HG03520 (cell line): ENCODE data around the gene SKOR1.

Experiments
- ATAC-seq: cut with Tn5 transposase; IDR thresholded peaks from one replicate; pipeline ENCODE4 v1.9.1; 2021; ENCODE audit warnings: mild to moderate bottlenecking, moderate library complexity; ENCODE audit not compliant: unreplicated experiment

Gene SKOR1

DNA sequence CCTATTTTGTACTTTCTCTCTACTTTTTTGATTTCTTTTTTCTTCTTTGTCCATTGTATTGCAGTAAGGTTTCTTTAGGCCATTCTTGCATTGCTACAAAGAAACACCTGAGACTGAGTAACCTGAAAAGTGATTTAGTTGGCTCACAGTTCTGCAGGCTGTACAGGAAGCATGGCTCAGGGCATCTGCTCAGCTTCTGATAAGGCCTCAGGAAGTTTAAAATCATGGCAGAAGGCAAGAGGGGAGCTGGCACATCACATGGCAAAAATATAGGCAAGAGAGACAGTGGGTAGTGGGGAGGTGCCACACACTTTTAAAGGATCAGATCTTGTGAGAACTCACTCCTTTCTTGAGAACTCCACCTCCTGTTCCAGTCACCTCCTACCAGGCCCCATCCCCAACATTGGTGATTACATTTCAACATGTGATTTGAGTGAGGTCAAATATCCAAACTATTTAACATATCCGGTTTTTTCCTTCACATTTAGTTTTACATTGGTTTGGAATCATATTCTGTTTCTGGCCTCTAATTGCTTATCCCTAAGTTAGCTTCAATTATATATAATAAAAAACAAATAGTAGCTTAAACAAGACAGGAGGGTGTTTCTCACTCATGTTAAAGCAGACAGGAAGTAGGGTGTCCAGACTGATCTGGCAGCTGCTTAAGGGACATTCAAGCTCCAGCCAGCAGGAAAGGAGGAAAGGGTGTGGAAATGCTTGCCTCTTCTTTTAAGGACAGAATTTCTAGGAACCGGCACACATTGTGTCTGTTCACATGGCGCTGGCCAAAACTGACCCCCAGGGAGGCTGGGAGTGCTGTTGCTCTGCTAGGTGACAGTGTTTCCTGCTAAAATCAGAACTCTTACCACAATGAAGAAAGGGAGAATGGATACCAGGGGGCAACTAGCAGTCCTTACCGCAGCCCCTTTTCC lies 28.8 kb upstream of the SKOR1 start:
- no peak for ATAC-seq

DNA sequence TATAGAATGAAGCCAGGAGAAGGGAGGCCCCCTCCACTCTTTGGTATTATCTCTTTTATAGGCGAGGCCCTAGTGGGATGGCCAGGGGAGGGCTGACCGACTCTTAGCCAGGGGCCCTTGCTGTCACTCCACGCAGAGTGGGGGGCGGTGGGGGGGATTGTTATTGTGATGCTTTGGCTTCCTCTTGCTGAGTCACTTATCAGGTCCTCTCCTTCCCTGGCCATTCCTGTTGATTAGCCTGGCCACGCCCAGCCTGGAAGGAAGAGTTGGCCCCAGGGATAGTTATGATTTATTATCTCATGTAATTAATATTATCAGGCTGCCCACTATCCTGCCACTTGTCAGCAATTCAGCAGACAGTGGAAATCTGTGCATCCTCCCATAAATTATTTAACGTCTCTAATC lies 25.5 kb upstream of the SKOR1 start:
- ATAC-seq, result no peak

GRCh38 chr15:67801142-67801541 lies 24.2 kb upstream of the SKOR1 start:
- no peak for ATAC-seq

DNA sequence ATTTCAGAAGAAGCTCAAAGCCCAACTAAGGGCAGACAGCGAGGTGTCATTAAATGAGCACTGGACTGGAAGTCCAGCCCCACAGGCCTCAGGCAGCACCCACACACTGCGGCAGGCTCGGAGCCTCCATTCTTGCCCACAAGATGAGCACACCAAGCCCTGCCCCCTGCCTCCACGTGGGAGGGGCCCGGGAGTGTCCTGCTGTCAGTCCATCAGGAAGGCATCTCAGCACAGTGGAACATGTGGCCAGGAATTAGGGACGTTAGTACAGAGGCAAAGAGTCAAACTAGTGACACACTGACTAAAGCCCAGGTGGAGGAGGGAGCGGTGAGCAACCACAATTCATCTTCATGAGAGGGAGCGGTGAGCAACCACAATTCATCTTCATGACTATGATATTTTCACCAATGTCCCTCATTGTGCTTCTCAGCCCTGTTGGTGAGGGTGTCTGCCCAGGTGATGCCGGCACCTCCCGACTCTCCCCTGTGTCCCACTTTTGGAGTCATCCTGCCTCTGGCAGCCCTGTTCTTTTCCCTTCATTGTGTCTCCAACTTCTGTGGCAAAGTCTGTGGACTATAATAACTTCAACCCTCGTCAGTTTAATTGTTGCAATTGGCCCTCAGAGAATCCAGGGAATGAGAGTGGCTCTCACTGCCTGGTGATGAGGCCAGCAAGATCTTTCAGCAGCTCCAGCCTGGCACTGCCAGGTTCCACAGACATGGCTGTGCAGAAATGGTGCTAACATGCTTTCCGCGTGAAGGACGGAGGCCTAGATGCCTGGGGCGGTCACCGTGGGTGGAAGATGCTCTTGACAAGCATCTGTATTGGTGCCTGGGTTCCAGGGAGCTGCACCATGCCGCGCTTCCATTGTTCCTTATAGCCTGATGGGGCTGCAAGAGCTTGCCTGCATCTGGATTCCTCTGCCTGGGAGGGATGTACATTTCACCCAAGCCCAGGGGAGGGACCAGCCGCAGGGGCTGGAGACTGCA lies 23.1 kb upstream of the SKOR1 start:
- no peak for ATAC-seq

GRCh38 chr15:67803299-67803698 lies 22.0 kb upstream of the SKOR1 start:
- ATAC-seq, result no peak

GRCh38 chr15:67803996-67804843 lies 21.1 kb upstream of the SKOR1 start:
- ATAC-seq, result no peak

- ATAC-seq, result no peak
Measured at GRCh38 chr15:67805008-67805665, 20.2 kb upstream of the SKOR1 start.

DNA sequence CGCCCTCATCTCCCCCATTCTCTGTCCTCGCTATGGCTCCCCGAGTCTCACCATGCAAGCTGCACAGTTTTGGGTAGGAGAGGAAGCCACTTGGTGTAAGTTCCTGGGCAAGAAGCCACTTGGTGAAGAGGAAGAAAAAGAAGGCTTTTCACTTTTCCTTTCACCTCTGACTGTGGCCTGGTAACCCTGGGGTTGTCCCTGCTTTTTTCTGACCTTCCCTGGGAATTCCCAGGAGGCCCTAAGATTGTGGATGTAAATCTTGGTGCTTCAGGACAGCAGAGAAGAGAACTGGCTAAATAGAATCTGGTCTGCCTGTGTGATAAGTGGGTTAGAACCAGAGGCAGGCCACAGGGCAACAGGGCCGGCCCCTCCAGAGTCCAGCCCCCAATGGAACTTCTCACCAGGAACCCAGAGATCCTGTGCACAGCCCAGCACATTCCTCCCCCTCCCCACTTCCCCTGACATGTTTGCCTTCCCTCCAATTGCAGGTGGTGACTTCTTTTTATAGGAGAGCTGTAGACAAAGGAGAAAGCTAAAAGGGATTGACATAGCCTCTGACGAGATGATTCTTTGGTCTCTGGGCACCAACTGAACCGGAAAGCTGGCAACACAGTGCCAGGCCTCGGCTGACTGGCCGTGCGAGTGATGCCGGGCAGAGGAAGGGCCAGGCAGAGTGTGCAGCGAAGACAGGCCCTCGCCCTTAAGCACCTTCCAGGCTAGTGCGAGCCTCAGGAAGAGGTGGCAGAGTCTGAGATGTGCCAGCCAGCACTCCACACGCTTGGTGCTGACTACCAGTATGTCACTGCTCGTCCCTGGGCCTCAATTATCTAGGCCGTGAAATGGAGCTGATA lies 19.4 kb upstream of the SKOR1 start:
- ATAC-seq, result no peak

- ATAC-seq, result no peak
Measured at GRCh38 chr15:67806536-67806935, 18.8 kb upstream of the SKOR1 start.

GRCh38 chr15:67807141-67807540 lies 18.2 kb upstream of the SKOR1 start:
- ATAC-seq, result no peak

DNA sequence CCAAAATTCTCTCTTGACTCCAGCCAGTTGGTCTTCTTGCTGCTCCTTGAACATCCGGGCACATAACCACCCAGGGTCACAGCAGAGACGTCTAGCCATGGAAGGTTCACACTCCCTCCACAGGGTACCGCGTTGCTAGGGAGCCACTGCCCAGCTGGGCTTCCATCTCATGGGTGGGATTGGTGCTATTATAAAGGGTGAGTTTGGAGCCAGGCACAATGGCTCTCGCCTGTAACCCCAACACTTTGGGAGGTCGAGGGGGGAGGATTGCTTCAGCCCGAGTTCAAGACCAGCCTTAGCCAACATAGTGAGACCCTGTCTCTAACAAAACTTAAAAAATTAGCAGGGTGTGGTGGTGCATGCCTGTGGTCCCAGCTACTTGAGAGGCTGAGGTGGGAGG lies 17.5 kb upstream of the SKOR1 start:
- ATAC-seq, result no peak

GRCh38 chr15:67808821-67809220 lies 16.5 kb upstream of the SKOR1 start:
- no peak for ATAC-seq

GRCh38 chr15:67809441-67809840 lies 15.9 kb upstream of the SKOR1 start:
- no peak for ATAC-seq

DNA sequence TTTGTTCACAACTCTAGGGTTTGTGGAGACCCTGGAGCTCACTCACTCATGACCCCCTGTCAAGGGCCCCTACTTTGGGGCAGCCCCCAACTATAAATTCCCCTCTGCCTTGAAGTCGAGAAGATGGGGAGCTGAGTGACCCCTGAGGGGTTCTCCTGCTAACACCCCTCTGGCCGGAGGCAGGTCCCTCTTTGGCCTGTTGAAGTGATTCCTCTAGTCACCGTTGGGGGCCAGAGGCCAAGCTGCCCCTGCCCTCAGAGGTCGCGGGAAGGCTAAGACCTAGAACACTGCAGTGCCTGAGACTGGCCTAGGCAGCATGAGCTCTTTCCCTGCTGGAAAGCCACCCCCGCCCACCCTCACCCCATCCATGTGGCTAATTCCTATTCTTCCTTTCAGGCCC lies 15.4 kb upstream of the SKOR1 start:
- no peak for ATAC-seq

GRCh38 chr15:67812241-67812644 lies 13.1 kb upstream of the SKOR1 start:
- no peak for ATAC-seq

DNA sequence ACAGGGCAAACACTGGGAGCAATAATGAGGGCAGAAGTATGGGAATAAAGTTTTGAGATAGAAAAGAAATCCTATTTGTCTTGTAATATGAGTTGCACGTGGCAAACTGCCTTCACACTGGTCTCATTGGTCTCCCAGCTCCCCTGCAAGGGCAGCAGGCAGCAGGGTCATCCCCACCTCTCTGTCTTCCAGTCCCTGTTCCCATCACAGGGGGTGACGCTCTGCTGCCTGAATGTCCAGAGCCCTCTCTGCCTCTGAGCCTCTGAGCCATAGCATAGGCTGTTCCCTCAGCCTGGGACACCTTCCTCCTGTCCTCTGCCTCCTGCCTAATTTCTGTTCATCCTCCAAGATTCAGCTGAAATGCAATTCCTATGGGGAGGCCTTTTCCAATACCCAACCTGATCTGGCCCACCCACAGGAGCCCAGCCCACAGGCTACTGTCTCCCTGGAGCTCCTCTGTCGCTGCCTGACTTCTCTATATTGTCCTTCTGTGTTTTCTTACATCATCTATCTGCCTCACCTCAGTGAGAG lies 12.1 kb upstream of the SKOR1 start:
- ATAC-seq, result no peak

- no peak for ATAC-seq
Measured at GRCh38 chr15:67815036-67815592, 10.2 kb upstream of the SKOR1 start.

DNA sequence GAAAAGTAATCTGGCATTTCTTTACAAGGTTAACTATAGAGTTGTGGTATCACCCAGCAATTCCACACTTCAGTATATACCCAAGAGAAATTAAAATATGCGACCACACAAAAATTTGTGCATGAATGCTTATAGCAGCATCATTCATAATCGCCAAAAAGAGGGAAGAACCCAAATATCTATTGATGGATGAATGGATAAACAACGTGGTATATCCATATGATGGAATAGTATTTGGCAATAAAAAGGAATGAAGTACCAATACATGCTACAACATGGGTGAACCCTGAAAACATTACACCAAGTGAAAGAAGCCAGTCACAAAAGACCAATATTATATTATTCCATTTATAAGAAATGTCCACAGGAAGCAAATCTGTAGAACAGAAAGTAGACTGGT lies 8.6 kb upstream of the SKOR1 start:
- no peak for ATAC-seq

GRCh38 chr15:67818464-67818863 lies 6.8 kb upstream of the SKOR1 start:
- no peak for ATAC-seq
